Aorta (tissue), 5 donors: ENCODE measurements around the gene AMY2A. TPM values are rescaled to one million over a fixed set of nuclear protein-coding genes. Genes with fewer than 3 reads are reported as not detected.
A peak's percentile ranks its signal among the peaks of the same experiment; 100 is the strongest.
"Not testable (repeated sequence)": the region's sequence is repeated elsewhere in the genome, so short reads cannot be mapped to it uniquely, and the experiment has no call there.

Experiments
- ATAC-seq: fragments of 200-7000 bp; cut with Tn5 transposase; one replicate; pipeline ENCODE4 v1.9.1; 2022; ENCODE audit warnings: moderate library complexity; ENCODE audit not compliant: low FRiP score
- DNase-seq, 2 donors: peaks; one replicate each; pipeline ENCODE4 v3.0.0-alpha.2; 2020
- H3K27ac ChIP-seq, 2 donors: one replicate each; pipeline ENCODE4 v1.5.1; 2013; ENCODE audit warnings: low read length in 2 of 2, mild to moderate bottlenecking in 2 of 2, moderate library complexity in 2 of 2, control low read depth in 1 of 2, inconsistent platforms in 1 of 2, low read depth in 1 of 2
- H3K27me3 ChIP-seq, 2 donors: one replicate each; pipeline ENCODE4 v1.6.1; 2013; ENCODE audit warnings: control low read depth in 1 of 2, low read length in 1 of 2, mild to moderate bottlenecking in 1 of 2, moderate library complexity in 1 of 2; ENCODE audit not compliant: insufficient read depth in 2 of 2, control insufficient read depth in 1 of 2
- H3K36me3 ChIP-seq, 2 donors: one replicate each; pipeline ENCODE4 v1.6.1; 2013; ENCODE audit warnings: control low read depth in 1 of 2, low read length in 1 of 2, mild to moderate bottlenecking in 1 of 2; ENCODE audit not compliant: insufficient read depth in 2 of 2, control insufficient read depth in 1 of 2
- H3K4me1 ChIP-seq, 2 donors: one replicate each; pipeline ENCODE4 v1.6.1; 2013; ENCODE audit warnings: low read length in 2 of 2, control low read depth in 1 of 2, mild to moderate bottlenecking in 1 of 2, moderate library complexity in 1 of 2; ENCODE audit not compliant: insufficient read depth in 2 of 2, control insufficient read depth in 1 of 2
- H3K4me3 ChIP-seq, 2 donors: one replicate each; pipeline ENCODE4 v1.5.1; 2013; ENCODE audit warnings: low read length in 2 of 2, control low read depth in 1 of 2, mild to moderate bottlenecking in 1 of 2
- H3K9me3 ChIP-seq: one replicate; pipeline ENCODE4 v1.6.1; 2013; ENCODE audit warnings: mild to moderate bottlenecking, low read length; ENCODE audit not compliant: control insufficient read depth
- WGBS, 2 donors: extraction: QIAGEN DNeasy Blood & Tissue Kit; methylation state at CpG; one replicate each; pipeline ENCODE4 v1.1.7; 2013; 5-methylcytosine and 5-hydroxymethylcytosine counted together
- intact Hi-C, 2 donors: fragments of 100-400 bp; cut with DNase I; formaldehyde crosslinking; loops; one replicate each; pipeline versions ENCODE4 v1.14.2 to v1.15.0; 2022
- polyA plus RNA-seq, 2 donors: library from polyadenylated mRNA; stranded (reverse); fragments of 200-250 nt; gene quantifications; one replicate each; pipeline ENCODE4 v1.2.3, GENCODE V29; 2013
- total RNA-seq, 2 donors: library from RNA; stranded (reverse); fragmentation: NEBNext Ultra II Directional; extraction: Animal tissue kit (Norgen Biotek cat#: 25700); gene quantifications; one replicate each; pipeline ENCODE4 v1.2.1, GENCODE V29; 2021
- donor health status: healthy with polysubstance abuse.
- donor health status: Bipolar disorder and iron deficiency.
- donor health status: DM: no; HTN: no; CAD: no.
- donor health status: DM: no; HTN: no; CAD: no.
- donor health status: DM: yes; HTN: yes; CAD: no.

The AMY2A gene
- total and polyA plus RNA-seq, 4 donors: 0.08 to 4.2 (median 1.7) TPM

GRCh38 chr1:103616362-103616761 lies 865 bp upstream of the AMY2A start:
- Histone ChIP-seq H3K4me1 (no peaks in the 10 kb centered on the region), H3K36me3 (no peaks in the 10 kb centered on the region), H3K4me3 (no peak overlapping the region), H3K27ac (no peak overlapping the region), H3K9me3 (no peaks in the 10 kb centered on the region), H3K27me3 (no peaks in the 10 kb centered on the region)
- no peak for DNase-seq
- intact Hi-C loops: no loop called here
- WGBS, 2 donors: 87 to 89% methylated on average over 2 of the region's 2 CpGs
- ATAC-seq: no peak

DNA sequence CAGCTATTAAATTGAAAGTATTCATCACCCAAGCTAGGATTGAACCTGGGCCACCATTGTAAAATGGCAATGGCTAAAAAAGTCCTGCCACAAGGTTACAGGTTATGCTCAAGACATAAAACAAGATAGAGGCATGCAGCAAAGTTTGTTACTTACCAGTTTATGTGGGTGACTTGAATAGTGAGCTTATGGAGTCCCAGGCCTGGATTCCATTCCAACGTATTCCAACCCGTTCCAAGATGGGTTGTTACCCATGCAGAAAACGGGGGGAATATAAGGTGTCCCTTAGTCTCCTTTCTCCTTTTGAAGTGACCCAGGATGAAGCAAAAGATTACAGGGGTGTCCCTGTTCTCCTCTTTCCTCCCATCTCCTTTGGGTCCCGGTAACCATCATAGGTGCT lies 10.2 kb downstream of the AMY2A start:
- H3K27ac ChIP-seq, DNase-seq, H3K36me3 ChIP-seq, intact Hi-C loops, H3K27me3 ChIP-seq, H3K9me3 ChIP-seq, H3K4me3 ChIP-seq, H3K4me1 ChIP-seq: not testable (repeated sequence)
- 83% methylated on average over 3 of the region's 4 CpGs for WGBS, 2 donors
- peak; percentile 65 for ATAC-seq

DNA sequence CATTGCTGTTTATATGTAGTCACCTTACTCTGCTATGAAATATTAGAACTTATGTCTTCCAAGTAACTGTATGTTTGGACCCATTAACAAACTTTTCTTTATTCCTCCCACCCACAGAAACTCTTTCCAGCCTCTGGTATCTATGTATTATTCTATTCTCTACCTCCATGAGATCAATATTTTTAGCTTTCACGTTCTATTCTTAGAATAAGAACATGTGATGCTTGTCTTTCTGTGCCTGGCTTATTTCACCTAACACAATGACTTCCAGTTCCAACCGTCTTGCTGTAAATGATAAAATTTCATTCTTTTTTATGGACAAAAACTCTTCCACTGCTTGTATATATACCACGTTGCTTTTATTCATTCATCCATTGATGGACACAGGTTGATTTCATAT lies 24.0 kb downstream of the AMY2A start:
- H3K36me3 ChIP-seq, H3K9me3 ChIP-seq, H3K4me1 ChIP-seq, H3K27ac ChIP-seq, ATAC-seq, intact Hi-C loops, DNase-seq, H3K4me3 ChIP-seq, H3K27me3 ChIP-seq: not testable (repeated sequence)
- no CpG with 5 or more reads among the region's 3 CpGs for WGBS, 2 donors

- DNase-seq, H3K27me3 ChIP-seq, H3K36me3 ChIP-seq, H3K27ac ChIP-seq, ATAC-seq, intact Hi-C loops, H3K4me3 ChIP-seq, H3K9me3 ChIP-seq, H3K4me1 ChIP-seq: not testable (repeated sequence)
- WGBS, 2 donors: no CpG with 5 or more reads among the region's 3 CpGs
These were observed 26.7 kb downstream of the AMY2A start for GRCh38 chr1:103643908-103644307.

- H3K27me3 ChIP-seq, H3K9me3 ChIP-seq, DNase-seq, ATAC-seq, H3K36me3 ChIP-seq, H3K27ac ChIP-seq, intact Hi-C loops, H3K4me1 ChIP-seq, H3K4me3 ChIP-seq: not testable (repeated sequence)
- WGBS, 2 donors: no CpG with 5 or more reads among the region's 3 CpGs
These were observed 33.1 kb downstream of the AMY2A start for GRCh38 chr1:103650305-103650704.

GRCh38 chr1:103650889-103651288 lies 33.7 kb downstream of the AMY2A start:
- H3K27ac ChIP-seq, DNase-seq, H3K4me3 ChIP-seq, H3K36me3 ChIP-seq, intact Hi-C loops, H3K4me1 ChIP-seq, H3K9me3 ChIP-seq, H3K27me3 ChIP-seq: not testable (repeated sequence)
- no CpG with 5 or more reads among the region's 4 CpGs for WGBS, 2 donors
- peak; percentile 37 for ATAC-seq

- ATAC-seq, intact Hi-C loops, DNase-seq: not testable (repeated sequence)
These were observed 36.9 kb downstream of the AMY2A start for GRCh38 chr1:103654133-103654532.

GRCh38 chr1:103655460-103655859 lies 38.2 kb downstream of the AMY2A start, which contains the start of gene AMY1A:
Gene AMY1A (plus strand): TSS chr1:103655760. CDS start chr1:103656331, 571 bp downstream.
- ATAC-seq, H3K36me3 ChIP-seq, H3K27ac ChIP-seq, H3K4me1 ChIP-seq, intact Hi-C loops, DNase-seq, H3K4me3 ChIP-seq, H3K27me3 ChIP-seq, H3K9me3 ChIP-seq: not testable (repeated sequence)
- no CpG with 5 or more reads among the region's 5 CpGs for WGBS, 2 donors

More at GRCh38 chr1:103654133-103654532, 36.9 kb downstream of the AMY2A start:
- not testable (repeated sequence) for H3K4me3 ChIP-seq, H3K27me3 ChIP-seq, H3K36me3 ChIP-seq, H3K4me1 ChIP-seq, H3K9me3 ChIP-seq, H3K27ac ChIP-seq
- WGBS, 2 donors: no CpG with 5 or more reads among the region's 6 CpGs
